GM20000 (cell line): ENCODE results near the gene RBMS3.

Source experiments
- DNase-seq: peaks from one replicate; pipeline ENCODE4 v3.0.0; 2012; ENCODE audit warnings: low spot score
- TF ChIP-seq, protein P1 (sequence below): IDR thresholded peaks from 2 replicates; pipeline ENCODE4 v1.5.1; 2012; ENCODE audit warnings: mild to moderate bottlenecking, control low read depth; ENCODE audit errors: extremely low read depth, missing control alignments

Gene RBMS3

DNA sequence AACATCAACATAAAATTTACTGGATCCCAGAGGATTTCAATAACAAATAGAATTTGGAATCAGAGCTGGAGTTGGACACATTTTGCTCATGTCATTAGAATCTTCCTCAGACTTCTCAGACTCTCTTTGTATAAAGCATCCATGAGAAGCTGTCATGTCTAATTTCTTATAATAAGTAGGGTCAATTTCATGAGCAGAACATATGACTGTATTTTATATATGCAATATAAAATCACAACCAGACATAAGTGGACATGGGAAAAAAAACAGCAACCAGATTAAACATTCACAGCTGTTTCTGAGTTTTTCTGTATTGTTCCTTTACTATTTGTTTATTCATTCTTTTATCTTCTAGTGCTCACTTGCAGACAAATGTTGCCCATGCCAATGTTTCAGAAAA, 325.5 kb downstream of the RBMS3 start:
- TF ChIP-seq, protein P1, sequence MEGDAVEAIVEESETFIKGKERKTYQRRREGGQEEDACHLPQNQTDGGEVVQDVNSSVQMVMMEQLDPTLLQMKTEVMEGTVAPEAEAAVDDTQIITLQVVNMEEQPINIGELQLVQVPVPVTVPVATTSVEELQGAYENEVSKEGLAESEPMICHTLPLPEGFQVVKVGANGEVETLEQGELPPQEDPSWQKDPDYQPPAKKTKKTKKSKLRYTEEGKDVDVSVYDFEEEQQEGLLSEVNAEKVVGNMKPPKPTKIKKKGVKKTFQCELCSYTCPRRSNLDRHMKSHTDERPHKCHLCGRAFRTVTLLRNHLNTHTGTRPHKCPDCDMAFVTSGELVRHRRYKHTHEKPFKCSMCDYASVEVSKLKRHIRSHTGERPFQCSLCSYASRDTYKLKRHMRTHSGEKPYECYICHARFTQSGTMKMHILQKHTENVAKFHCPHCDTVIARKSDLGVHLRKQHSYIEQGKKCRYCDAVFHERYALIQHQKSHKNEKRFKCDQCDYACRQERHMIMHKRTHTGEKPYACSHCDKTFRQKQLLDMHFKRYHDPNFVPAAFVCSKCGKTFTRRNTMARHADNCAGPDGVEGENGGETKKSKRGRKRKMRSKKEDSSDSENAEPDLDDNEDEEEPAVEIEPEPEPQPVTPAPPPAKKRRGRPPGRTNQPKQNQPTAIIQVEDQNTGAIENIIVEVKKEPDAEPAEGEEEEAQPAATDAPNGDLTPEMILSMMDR = no peak
- DNase-seq = no peak

DNA sequence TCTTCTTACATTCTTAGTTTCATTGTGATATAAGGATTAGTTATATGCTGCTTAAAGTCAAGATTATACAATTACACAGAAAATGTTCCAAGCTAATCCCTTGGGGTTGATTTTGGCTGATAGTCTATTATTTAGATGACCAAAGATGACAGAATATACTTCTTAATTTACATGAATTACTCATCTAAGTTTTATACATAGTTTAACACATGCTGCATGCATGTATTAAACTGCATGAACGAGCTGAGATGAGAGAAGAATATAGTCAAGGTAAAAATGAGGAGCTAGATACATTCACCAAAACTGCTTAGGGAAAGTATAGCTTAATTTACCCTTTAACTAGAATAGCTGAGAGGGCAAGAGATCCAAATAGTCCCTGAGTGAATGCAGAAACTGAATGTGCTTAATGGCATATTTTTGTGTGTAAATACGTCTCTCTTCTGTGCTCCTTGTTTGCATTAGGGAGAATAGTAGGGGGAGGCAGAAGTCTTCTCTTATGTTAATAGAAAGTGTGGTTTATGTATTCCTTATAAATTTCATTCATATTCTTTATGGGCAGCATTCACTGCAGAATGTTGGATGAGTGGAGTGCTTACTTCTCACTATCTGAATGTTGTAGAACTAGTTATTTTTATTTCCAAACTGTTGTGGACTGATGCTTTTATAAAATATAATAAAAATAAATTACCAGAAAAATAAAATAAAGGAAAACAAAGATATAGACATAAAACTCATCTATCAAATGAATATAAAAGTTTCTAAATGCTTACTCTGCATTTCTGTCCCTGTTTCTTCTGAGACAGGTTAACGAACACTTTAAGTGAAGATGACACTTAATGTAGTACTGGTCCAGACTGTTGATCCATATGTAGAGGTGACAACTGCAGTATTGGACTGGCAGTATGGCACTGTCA, 327.8 kb downstream of the RBMS3 start:
- TF ChIP-seq, protein P1 = no peak
- DNase-seq = no peak

DNA sequence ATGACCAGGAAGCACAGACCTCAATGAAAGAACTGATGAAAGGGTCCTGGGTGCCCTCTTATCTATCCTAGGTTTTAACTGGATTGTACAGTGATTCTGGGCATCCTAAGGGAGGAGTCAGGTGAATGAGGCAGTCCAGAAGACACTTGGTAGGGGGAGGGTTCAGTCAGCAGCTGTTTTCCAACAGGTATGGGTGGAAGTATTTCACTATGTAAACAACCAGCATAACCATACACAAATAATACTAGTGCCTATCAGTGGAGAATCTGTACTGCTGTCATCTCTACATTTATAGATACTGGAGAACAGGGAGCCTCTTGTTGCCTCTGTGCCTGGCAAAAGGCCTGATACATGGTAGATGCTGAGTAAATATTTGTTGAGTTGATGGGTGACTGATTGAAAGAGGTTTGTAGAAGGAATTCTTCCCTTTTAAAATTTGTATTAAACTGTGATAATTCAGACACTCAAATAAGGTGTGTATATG, 328.5 kb downstream of the RBMS3 start:
- DNase-seq = no peak
- TF ChIP-seq, protein P1 = no peak

DNA sequence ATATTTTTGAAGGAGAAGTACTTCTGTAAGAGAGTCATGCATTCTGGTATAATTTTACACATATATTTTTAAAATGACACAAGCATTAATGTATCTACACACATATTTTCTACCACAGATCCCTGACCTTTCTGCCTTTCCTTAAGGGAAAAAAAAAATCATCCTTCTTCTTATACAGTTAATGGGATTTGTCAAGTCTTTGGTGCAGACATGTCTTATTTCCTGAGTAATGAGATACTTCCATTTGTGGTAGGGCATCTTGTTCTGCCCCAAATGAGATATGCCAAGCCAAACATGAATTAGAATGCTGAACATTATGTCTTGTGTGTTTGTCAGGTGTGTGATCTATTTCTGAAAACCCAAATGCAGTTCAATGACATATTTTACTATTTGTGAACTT, 329.9 kb downstream of the RBMS3 start:
- TF ChIP-seq, protein P1 = no peak
- DNase-seq = no peak

DNA sequence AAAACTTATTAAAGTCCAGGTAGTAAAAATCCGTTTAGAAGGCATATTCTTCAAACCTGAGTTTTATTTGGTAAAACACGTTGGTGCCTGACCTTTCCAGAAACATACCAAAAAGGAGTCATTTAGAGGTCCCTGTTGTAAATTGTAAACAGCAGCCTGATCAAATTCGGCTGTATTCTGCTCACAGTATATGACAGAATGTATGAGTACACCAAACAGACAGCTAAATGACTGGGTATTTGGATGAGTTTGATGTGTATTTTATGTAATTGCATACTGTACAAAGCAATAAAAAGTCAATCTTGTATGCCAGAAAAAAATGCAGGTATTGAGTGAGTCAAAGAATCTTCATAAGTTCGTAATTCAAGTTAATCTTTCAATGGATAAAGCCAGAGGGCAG, 330.4 kb downstream of the RBMS3 start:
- TF ChIP-seq, protein P1 = no peak
- DNase-seq = no peak

DNA sequence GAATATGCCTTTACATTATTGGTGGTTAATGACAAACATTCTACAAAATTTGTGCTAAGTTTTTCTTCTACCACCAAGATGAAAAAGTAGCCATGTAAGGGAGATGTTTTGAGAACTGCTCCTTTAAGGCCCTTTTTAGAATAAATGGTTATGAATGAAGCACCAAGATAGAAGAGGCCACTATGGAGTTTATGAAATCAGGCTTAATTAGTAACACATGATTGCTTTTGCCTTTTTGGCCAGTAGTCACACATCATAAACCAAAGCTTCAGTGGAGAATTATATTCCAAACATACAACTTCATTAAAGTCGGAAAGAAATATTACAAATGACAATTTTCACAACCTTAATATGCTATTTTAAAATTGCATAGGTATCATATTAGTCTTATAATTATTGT, 331.7 kb downstream of the RBMS3 start:
- TF ChIP-seq, protein P1 = no peak
- DNase-seq = no peak

DNA sequence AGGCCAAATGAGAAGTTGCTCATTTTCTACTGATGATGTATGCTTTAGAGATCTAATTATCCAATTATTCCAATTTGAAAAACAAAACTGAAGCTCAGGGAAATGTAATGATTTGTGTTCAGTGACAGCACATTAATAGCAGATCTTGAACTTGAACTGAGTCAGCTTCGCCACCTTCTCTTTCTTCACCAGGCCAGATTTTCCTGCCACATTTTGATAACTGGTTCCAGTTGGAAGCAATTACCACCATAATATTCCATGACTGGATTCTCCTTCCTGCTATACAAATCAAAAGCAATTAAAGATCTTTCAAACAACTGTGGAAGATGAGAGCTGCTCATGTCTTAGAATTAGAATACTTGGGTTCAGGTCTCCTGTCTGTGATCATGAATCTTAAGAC, 334.1 kb downstream of the RBMS3 start:
- TF ChIP-seq, protein P1 = no peak
- no peak for DNase-seq
